A549 (cell line): ENCODE data around the gene COPS3. TPM values are rescaled to one million over a fixed set of nuclear protein-coding genes. Genes with fewer than 3 reads are reported as not detected.

Source experiments
- ATAC-seq, 2 experiments: fragments of 200-7000 bp in 1 of 2; fragments of >200 bp in 1 of 2; cut with Nextera tagmentation in 1 of 2; cut with Tn5 transposase in 1 of 2; 3 replicates each; pipeline versions ENCODE4 v1.8.0 to v1.9.1; 2018 to 2020; ENCODE audit warnings: mild to moderate bottlenecking in 1 of 2, moderate library complexity in 1 of 2
- CTCF ChIA-PET: fragments of 300-600 bp; sonication (Branson Sonifier 250); formaldehyde crosslinking; extraction: SDS; loops from one replicate; lab custom pipeline; 2021; ENCODE audit warnings: antibody characterized with exemption, inconsistent platforms; lab: Yijun Ruan, JAX
- POLR2A ChIA-PET: fragments of 350-600 bp; formaldehyde crosslinking; extraction: SDS; loops from one replicate; lab custom pipeline; 2021; ENCODE audit warnings: antibody characterized with exemption, inconsistent platforms; lab: Yijun Ruan, JAX
- DNase-seq, 2 experiments: peaks; one replicate each; pipeline versions ENCODE4 v3.0.0 to v3.0.0-alpha.2; 2011 to 2016; ENCODE audit warnings: low read depth in 1 of 2, low spot score in 1 of 2
- FAIRE-seq: peaks from 2 replicates; lab custom pipeline; 2011; peaks lifted over from hg19 to GRCh38; lab: Jason Lieb, UNC
- H3K27ac ChIP-seq, 2 experiments: fragments of >200 bp; sonication (Bioruptor Twin); formaldehyde crosslinking; 3 replicates each; pipeline ENCODE4 v1.5.1; 2016 to 2017
- H3K4me1 ChIP-seq: fragments of >200 bp; sonication (Bioruptor Twin); formaldehyde crosslinking; 3 replicates; pipeline ENCODE4 v1.6.1; 2016
- H3K4me2 ChIP-seq: fragments of >200 bp; sonication (Bioruptor Twin); formaldehyde crosslinking; 3 replicates; pipeline ENCODE4 v1.6.1; 2016
- H3K4me3 ChIP-seq: fragments of >200 bp; sonication (Bioruptor Twin); formaldehyde crosslinking; 3 replicates; pipeline ENCODE4 v1.5.1; 2016
- H3K9me3 ChIP-seq: fragments of >200 bp; sonication (Bioruptor Twin); formaldehyde crosslinking; 3 replicates; pipeline ENCODE4 v1.6.1; 2016
- ATOH8 ChIP-seq: fragments of 250-450 bp; sonication (Bioruptor Pico); IDR thresholded peaks from 2 replicates; pipeline ENCODE4 v1.5.0; 2020; ENCODE audit warnings: low read depth, mild to moderate bottlenecking, moderate library complexity
- BHLHE40 ChIP-seq: IDR thresholded peaks from 2 replicates; pipeline ENCODE4 v1.6.1; 2012; ENCODE audit warnings: low read depth, low read length, inconsistent platforms
- CBX8 ChIP-seq: fragments of 200-600 bp; sonication (generic); IDR thresholded peaks from 2 replicates; pipeline ENCODE4 v1.6.1; 2016
- CEBPB ChIP-seq, 2 experiments: fragments of >200 bp in 1 of 2; sonication (Bioruptor Twin) in 1 of 2; formaldehyde crosslinking in 1 of 2; IDR thresholded peaks; 2 replicates each; pipeline ENCODE4 v1.6.1; 2012 to 2016
- CHD2 ChIP-seq: fragments of 150-350 bp; IDR thresholded peaks from 2 replicates; pipeline ENCODE4 v1.6.1; 2014; ENCODE audit warnings: low read length; ENCODE audit not compliant: partially characterized antibody
- CHD4 ChIP-seq: fragments of 200-600 bp; sonication (generic); IDR thresholded peaks from 2 replicates; pipeline ENCODE4 v1.6.1; 2016; ENCODE audit warnings: antibody characterized with exemption, mild to moderate bottlenecking, borderline replicate concordance
- EP300 ChIP-seq, 2 experiments: fragments of >200 bp; sonication (Bioruptor Twin); formaldehyde crosslinking; IDR thresholded peaks; 2 replicates in 1 of 2; 3 replicates in 1 of 2; pipeline ENCODE4 v1.6.1; 2016 to 2017
- FOSB ChIP-seq: fragments of 250-450 bp; sonication (Bioruptor Pico); IDR thresholded peaks from 2 replicates; pipeline ENCODE4 v1.5.0; 2020; ENCODE audit warnings: mild to moderate bottlenecking, moderate library complexity
- FOXS1 ChIP-seq: fragments of 250-450 bp; sonication (Bioruptor Pico); IDR thresholded peaks from 2 replicates; pipeline ENCODE4 v1.5.0; 2020; ENCODE audit warnings: mild to moderate bottlenecking, moderate library complexity
- HEYL ChIP-seq: fragments of 250-450 bp; sonication (Bioruptor Pico); IDR thresholded peaks from 2 replicates; pipeline ENCODE4 v1.8.0; 2021; ENCODE audit warnings: mild to moderate bottlenecking, moderate library complexity
- JUN ChIP-seq, 2 experiments: fragments of >200 bp; sonication (Bioruptor Twin); formaldehyde crosslinking; IDR thresholded peaks; 2 replicates in 1 of 2; 3 replicates in 1 of 2; pipeline ENCODE4 v1.6.1; 2016 to 2017
- KDM1A ChIP-seq: fragments of 200-600 bp; sonication (generic); IDR thresholded peaks from 2 replicates; pipeline ENCODE4 v1.6.1; 2016; ENCODE audit warnings: low read depth, mild to moderate bottlenecking
- KDM5A ChIP-seq: fragments of 200-600 bp; sonication (generic); IDR thresholded peaks from 2 replicates; pipeline ENCODE4 v1.6.1; 2016; ENCODE audit warnings: antibody characterized with exemption, mild to moderate bottlenecking
- MAZ ChIP-seq: fragments of 150-350 bp; IDR thresholded peaks from 2 replicates; pipeline ENCODE4 v1.6.1; 2014; ENCODE audit warnings: antibody characterized with exemption, low read depth, low read length, borderline replicate concordance
- MYC ChIP-seq: IDR thresholded peaks from 2 replicates; pipeline ENCODE4 v1.6.1; 2012; ENCODE audit warnings: mild to moderate bottlenecking, inconsistent platforms, low read length, improper control_type of control experiment, borderline replicate concordance
- NPAS2 ChIP-seq: fragments of 250-450 bp; sonication (Bioruptor Pico); IDR thresholded peaks from 2 replicates; pipeline ENCODE4 v1.8.0; 2022; ENCODE audit warnings: mild to moderate bottlenecking, moderate library complexity, borderline replicate concordance
- NR3C1 ChIP-seq: fragments of >200 bp; sonication (Bioruptor Twin); formaldehyde crosslinking; IDR thresholded peaks from 3 replicates; pipeline ENCODE4 v1.6.1; 2017
- POLR2A ChIP-seq: IDR thresholded peaks from 2 replicates; pipeline ENCODE4 v1.6.1; 2012; ENCODE audit warnings: mild to moderate bottlenecking, low read length
- POLR2AphosphoS2 ChIP-seq: conservative IDR thresholded peaks from 2 replicates; pipeline ENCODE4 v1.6.1; 2012; ENCODE audit warnings: low read length, improper control_type of control experiment, inconsistent platforms
- RARB ChIP-seq: fragments of 250-450 bp; sonication (Bioruptor Pico); IDR thresholded peaks from 2 replicates; pipeline ENCODE4 v1.8.0; 2021; ENCODE audit warnings: mild to moderate bottlenecking, moderate library complexity
- REST ChIP-seq: fragments of 200-600 bp; sonication (generic); IDR thresholded peaks from 2 replicates; pipeline ENCODE4 v1.6.1; 2016; ENCODE audit warnings: antibody characterized with exemption, mild to moderate bottlenecking, moderate library complexity
- RFX5 ChIP-seq: fragments of 450-650 bp; IDR thresholded peaks from 2 replicates; pipeline ENCODE4 v1.7.1; 2014; ENCODE audit warnings: antibody characterized with exemption, mild to moderate bottlenecking, moderate library complexity
- RNF2 ChIP-seq: fragments of 200-600 bp; sonication (generic); IDR thresholded peaks from 2 replicates; pipeline ENCODE4 v1.6.1; 2016; ENCODE audit warnings: low read depth, mild to moderate bottlenecking, antibody characterized with exemption, moderate library complexity, borderline replicate concordance
- SREBF2 ChIP-seq: fragments of 450-650 bp; IDR thresholded peaks from 2 replicates; pipeline ENCODE4 v1.6.1; 2014; ENCODE audit warnings: mild to moderate bottlenecking, moderate library complexity
- TFCP2L1 ChIP-seq: fragments of 250-450 bp; sonication (Bioruptor Pico); IDR thresholded peaks from 2 replicates; pipeline ENCODE4 v1.5.0; 2021; ENCODE audit warnings: mild to moderate bottlenecking
- USF2 ChIP-seq: fragments of 450-650 bp; IDR thresholded peaks from 2 replicates; pipeline ENCODE4 v1.6.1; 2014; ENCODE audit warnings: antibody characterized with exemption
- ZC3H11A ChIP-seq: fragments of 450-650 bp; IDR thresholded peaks from 2 replicates; pipeline ENCODE4 v1.6.1; 2014; ENCODE audit warnings: antibody characterized with exemption, mild to moderate bottlenecking
- ZFP36 ChIP-seq: fragments of 450-650 bp; IDR thresholded peaks from 2 replicates; pipeline ENCODE4 v1.6.1; 2014; ENCODE audit warnings: borderline replicate concordance; ENCODE audit not compliant: partially characterized antibody
- ZSCAN20 ChIP-seq: fragments of 250-450 bp; sonication (Bioruptor Pico); IDR thresholded peaks from 2 replicates; pipeline ENCODE4 v1.8.0; 2022; ENCODE audit warnings: mild to moderate bottlenecking, moderate library complexity
- WGBS: methylation state at CpG from one replicate; pipeline ENCODE4 v1.1.6; 2017; ENCODE audit errors: missing lambda C conversion rate; 5-methylcytosine and 5-hydroxymethylcytosine counted together
- polyA plus RNA-seq, 4 experiments: library from polyadenylated mRNA; depleted of rRNA in 3 of 4; stranded (reverse); fragments of >200 nt; fragmentation: RNase III in 1 of 4; extraction: RNeasy Plus Mini Kit Qiagen cat#74134 plus additional on column Dnase treatment in 1 of 4; gene quantifications; 2 replicates in 3 of 4; 3 replicates in 1 of 4; pipeline ENCODE4 v1.2.3, GENCODE V29; 2011 to 2017
- TF ChIP-seq, protein P1 (sequence below): IDR thresholded peaks from 2 replicates; pipeline ENCODE4 v1.6.1; 2012; ENCODE audit warnings: low read depth, borderline replicate concordance
- TF ChIP-seq, protein P2 (sequence below): fragments of >200 bp; sonication (Bioruptor Twin); formaldehyde crosslinking; IDR thresholded peaks from 2 replicates; pipeline ENCODE4 v1.6.1; 2016
- TF ChIP-seq, protein P3 (sequence below): fragments of 150-350 bp; IDR thresholded peaks from 2 replicates; pipeline ENCODE4 v1.6.1; 2014; ENCODE audit warnings: low read depth, mild to moderate bottlenecking, low read length
- TF ChIP-seq, protein P4 (sequence below): IDR thresholded peaks from 2 replicates; pipeline ENCODE4 v1.6.1; 2012

COPS3 gene
- polyA plus RNA-seq, 2 of the 4 experiments (the other 2 are of a cell fraction) = 149 to 204 TPM

DNA sequence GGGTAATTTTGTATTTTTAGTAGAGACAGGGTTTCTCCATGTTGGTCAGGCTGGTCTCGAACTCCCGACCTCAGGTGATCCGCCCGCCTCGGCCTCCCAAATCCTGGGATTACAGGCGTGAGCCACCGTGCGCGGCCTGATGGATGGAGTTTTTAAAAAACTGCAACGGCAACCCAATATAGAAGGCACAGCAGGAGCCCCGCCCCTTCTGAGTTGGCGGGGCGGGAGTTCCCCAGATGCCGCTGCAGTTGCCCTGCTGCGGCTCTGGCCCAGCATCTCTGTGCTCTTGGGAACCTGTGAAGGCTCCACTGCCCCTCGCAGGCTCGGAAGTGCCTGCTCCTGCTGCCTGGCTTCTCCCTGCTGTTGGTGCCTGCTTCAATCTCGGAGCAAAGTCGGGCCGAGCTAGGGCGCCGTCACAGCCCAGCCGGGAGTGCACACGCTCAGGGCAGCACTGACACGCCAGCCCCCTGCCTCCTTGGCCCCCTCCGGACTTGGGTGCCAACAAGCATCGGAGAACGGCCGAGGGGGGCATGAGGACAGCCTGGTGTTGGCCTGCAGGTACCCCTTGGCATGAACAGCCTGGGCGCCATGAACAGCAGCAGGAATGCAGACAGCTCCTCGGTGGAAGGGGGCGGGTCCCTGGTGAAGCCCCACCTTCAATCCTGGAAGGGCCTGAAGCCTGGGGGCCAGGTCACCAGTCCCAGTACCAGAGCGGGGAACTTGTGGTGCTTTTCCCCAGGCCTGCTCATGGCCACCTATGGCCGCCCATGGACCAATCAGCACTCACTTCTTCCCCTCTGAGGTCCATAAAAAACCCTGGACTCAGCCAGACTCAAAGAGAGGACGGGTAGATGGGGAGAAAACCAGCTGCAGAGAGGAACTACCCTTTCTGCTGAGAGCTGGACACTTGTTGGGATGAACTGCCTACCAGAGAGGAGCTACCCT, 19.9 kb upstream of the COPS3 start:
- DNase-seq = peak; percentile 93 to 95
- ChIA-PET POLR2A (interaction anchor here (0.6 to 1.3 kb wide), 5 partner anchors 20 to 748 kb away, joined by 3 to 14 read pairs (median 6); partner anchors contain the start of genes COPS3 and FLCN), CTCF (interaction anchor here (0.6 to 2.3 kb wide), 11 partner anchors 9 to 303 kb away, joined by 3 to 8 read pairs (median 4); no protein-coding TSS in a partner anchor)
- peak; percentile 81 to 90 for ATAC-seq
- peak overlapping the region; percentile 87 for H3K4me2 ChIP-seq
- peak; percentile 54 for FAIRE-seq
- H3K27ac ChIP-seq = peak overlapping the region; percentile 84 to 90
- H3K4me3 ChIP-seq = peak overlapping the region; percentile 66
- no peaks in the 10 kb centered on the region for H3K9me3 ChIP-seq
- WGBS = 2% methylated on average over 34 of the region's 35 CpGs
- H3K4me1 ChIP-seq = peaks cover 44% of the 10 kb centered on the region
- TF ChIP-seq, protein P1, sequence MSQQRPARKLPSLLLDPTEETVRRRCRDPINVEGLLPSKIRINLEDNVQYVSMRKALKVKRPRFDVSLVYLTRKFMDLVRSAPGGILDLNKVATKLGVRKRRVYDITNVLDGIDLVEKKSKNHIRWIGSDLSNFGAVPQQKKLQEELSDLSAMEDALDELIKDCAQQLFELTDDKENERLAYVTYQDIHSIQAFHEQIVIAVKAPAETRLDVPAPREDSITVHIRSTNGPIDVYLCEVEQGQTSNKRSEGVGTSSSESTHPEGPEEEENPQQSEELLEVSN = peak; percentile 73
- peak; percentile 91; the same call in 1 of the 2 replicates for TF ChIP-seq CHD4
- 0 out of 2 replicates have a peak, but pooled peaks have one; percentile 14 for TF ChIP-seq KDM5A
- no peak for TF ChIP-seq ZSCAN20 (CRISPR knock-in tag)
- TF ChIP-seq SREBF2 = 0 out of 2 replicates have a peak, but pooled peaks have one; percentile 17
- TF ChIP-seq JUN (IDR thresholded peaks at IDR 0.05) = peak in 1 of 2 experiments; percentile 59; a peak in 1 of 5 replicates
- TF ChIP-seq BHLHE40 = no peak
- no peak for TF ChIP-seq FOSB (CRISPR knock-in tag)
- TF ChIP-seq CBX8 = no peak
- TF ChIP-seq RNF2 = no peak
- TF ChIP-seq TFCP2L1 (CRISPR knock-in tag) = peak; percentile 36; the same call in 1 of the 2 replicates
- no peak for TF ChIP-seq EP300 (IDR thresholded peaks at IDR 0.05)
- TF ChIP-seq RARB (CRISPR knock-in tag) = no peak
- TF ChIP-seq MYC = no peak
- no peak for TF ChIP-seq RFX5
- TF ChIP-seq, protein P2, sequence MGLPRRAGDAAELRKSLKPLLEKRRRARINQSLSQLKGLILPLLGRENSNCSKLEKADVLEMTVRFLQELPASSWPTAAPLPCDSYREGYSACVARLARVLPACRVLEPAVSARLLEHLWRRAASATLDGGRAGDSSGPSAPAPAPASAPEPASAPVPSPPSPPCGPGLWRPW = no peak
- TF ChIP-seq HEYL (CRISPR knock-in tag) = no peak
- TF ChIP-seq, protein P3, sequence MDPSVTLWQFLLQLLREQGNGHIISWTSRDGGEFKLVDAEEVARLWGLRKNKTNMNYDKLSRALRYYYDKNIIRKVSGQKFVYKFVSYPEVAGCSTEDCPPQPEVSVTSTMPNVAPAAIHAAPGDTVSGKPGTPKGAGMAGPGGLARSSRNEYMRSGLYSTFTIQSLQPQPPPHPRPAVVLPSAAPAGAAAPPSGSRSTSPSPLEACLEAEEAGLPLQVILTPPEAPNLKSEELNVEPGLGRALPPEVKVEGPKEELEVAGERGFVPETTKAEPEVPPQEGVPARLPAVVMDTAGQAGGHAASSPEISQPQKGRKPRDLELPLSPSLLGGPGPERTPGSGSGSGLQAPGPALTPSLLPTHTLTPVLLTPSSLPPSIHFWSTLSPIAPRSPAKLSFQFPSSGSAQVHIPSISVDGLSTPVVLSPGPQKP = no peak
- no peak for TF ChIP-seq CEBPB (IDR thresholded peaks at IDR 0.05)
- TF ChIP-seq POLR2AphosphoS2 = no peak
- 0 out of 2 replicates have a peak, but pooled peaks have one; percentile 15 for TF ChIP-seq USF2
- no peak for TF ChIP-seq NPAS2
- TF ChIP-seq REST = no peak
- no peak for TF ChIP-seq ZFP36
- TF ChIP-seq FOXS1 (CRISPR knock-in tag) = no peak
- TF ChIP-seq NR3C1 = no peak
- peak; percentile 61 for TF ChIP-seq POLR2A
- TF ChIP-seq KDM1A = peak; percentile 71
- no peak for TF ChIP-seq CHD2
- no peak for TF ChIP-seq ATOH8 (CRISPR knock-in tag)
- TF ChIP-seq, protein P4, sequence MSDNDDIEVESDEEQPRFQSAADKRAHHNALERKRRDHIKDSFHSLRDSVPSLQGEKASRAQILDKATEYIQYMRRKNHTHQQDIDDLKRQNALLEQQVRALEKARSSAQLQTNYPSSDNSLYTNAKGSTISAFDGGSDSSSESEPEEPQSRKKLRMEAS = peak; percentile 48
- TF ChIP-seq MAZ = no peak
- TF ChIP-seq ZC3H11A = no peak
